GM12878 (cell line): ENCODE data around the gene INPP4B. TPM values are rescaled to one million over a fixed set of nuclear protein-coding genes. Genes with fewer than 3 reads are reported as not detected.

Experiments used
- ATAC-seq: fragments of 200-7000 bp; cut with Tn5 transposase; 3 replicates; pipeline ENCODE4 v1.9.1; 2020; ENCODE audit warnings: mild to moderate bottlenecking, moderate library complexity
- BruUV-seq: library from RNA; stranded (reverse); fragments of 400-500 nt; replicated peaks from 2 replicates; lab custom pipeline; 2021; lab: Mats Ljungman, UMichigan
- CTCF ChIA-PET: fragments of 300-600 bp; sonication (Branson Sonifier 250); formaldehyde crosslinking; extraction: SDS; loops from one replicate; lab custom pipeline; 2021; ENCODE audit warnings: inconsistent platforms; lab: Yijun Ruan, JAX
- POLR2A ChIA-PET: fragments of 350-600 bp; formaldehyde crosslinking; extraction: SDS; loops from one replicate; lab custom pipeline; 2021; ENCODE audit warnings: inconsistent platforms; lab: Charles Lee
- RAD21 ChIA-PET: fragments of 300-600 bp; sonication (Branson Sonifier 250); formaldehyde crosslinking; loops from one replicate; lab custom pipeline; 2023; ENCODE audit warnings: antibody characterized with exemption; ENCODE audit not compliant: unreplicated experiment; lab: Charles Lee
- SMC1A ChIA-PET: fragments of 300-600 bp; sonication (Branson Sonifier 250); formaldehyde crosslinking; loops from one replicate; lab custom pipeline; 2023; ENCODE audit not compliant: unreplicated experiment, uncharacterized antibody; lab: Charles Lee
- DNase-seq: peaks from one replicate; pipeline ENCODE4 v3.0.0-alpha.2; 2011; ENCODE audit warnings: low read depth, low spot score
- FAIRE-seq: peaks from 3 replicates; lab custom pipeline; 2011; peaks lifted over from hg19 to GRCh38; lab: Jason Lieb, UNC
- H2AFZ ChIP-seq: 2 replicates; pipeline ENCODE4 v1.6.0; 2011; ENCODE audit warnings: low read depth, low read length, control low read depth; ENCODE audit not compliant: control insufficient read depth
- H3K27ac ChIP-seq: 2 replicates; pipeline ENCODE4 v1.5.1; 2011; ENCODE audit warnings: control low read depth; ENCODE audit not compliant: control insufficient read depth, insufficient read depth
- H3K27me3 ChIP-seq, 2 experiments: replicated peaks in 1 of 2; 2 replicates each; pipeline versions ENCODE4 v1.6.0 to v1.6.1; 2011; ENCODE audit warnings: low read length in 1 of 2; ENCODE audit not compliant: control insufficient read depth in 2 of 2, insufficient read depth in 2 of 2
- H3K36me3 ChIP-seq, 2 experiments: 2 replicates each; pipeline ENCODE4 v1.5.1; 2011; ENCODE audit warnings: low read length in 1 of 2; ENCODE audit not compliant: control insufficient read depth in 2 of 2, insufficient read depth in 2 of 2
- H3K4me1 ChIP-seq: 2 replicates; pipeline ENCODE4 v1.6.1; 2011; ENCODE audit warnings: mild to moderate bottlenecking, low read length, moderate library complexity, mixed read lengths; ENCODE audit not compliant: control insufficient read depth, insufficient read depth
- H3K4me2 ChIP-seq: 2 replicates; pipeline ENCODE4 v1.6.0; 2011; ENCODE audit warnings: control low read depth; ENCODE audit not compliant: control insufficient read depth, insufficient read depth
- H3K4me3 ChIP-seq: fragments of 200-600 bp; sonication (generic); 2 replicates; pipeline ENCODE4 v1.5.1; 2016
- H3K79me2 ChIP-seq: 2 replicates; pipeline ENCODE4 v1.6.0; 2011; ENCODE audit warnings: low read length; ENCODE audit not compliant: control insufficient read depth, insufficient read depth
- H3K9ac ChIP-seq: 2 replicates; pipeline ENCODE4 v1.8.0; 2011; ENCODE audit warnings: low read length, control low read depth, mixed read lengths; ENCODE audit not compliant: control insufficient read depth, insufficient read depth
- H3K9me3 ChIP-seq: replicated peaks from 3 replicates; pipeline ENCODE4 v1.5.1; 2011; ENCODE audit warnings: mild to moderate bottlenecking, low read length; ENCODE audit not compliant: control insufficient read depth, insufficient read depth
- H4K20me1 ChIP-seq: 2 replicates; pipeline ENCODE4 v1.6.0; 2011; ENCODE audit not compliant: control insufficient read depth, insufficient read depth
- BRCA1 ChIP-seq: IDR thresholded peaks from 2 replicates; pipeline ENCODE4 v1.6.1; 2011; ENCODE audit warnings: low read depth, low read length, improper control_type of control experiment
- CTCF ChIP-seq, 3 experiments: IDR thresholded peaks in 2 of 3; conservative IDR thresholded peaks in 1 of 3; 2 replicates each; pipeline ENCODE4 v1.5.1; 2011; ENCODE audit warnings: low read depth in 3 of 3, low read length in 3 of 3, mild to moderate bottlenecking in 3 of 3, control low read depth in 2 of 3, moderate library complexity in 2 of 3, inconsistent platforms in 1 of 3, mixed read lengths in 1 of 3; ENCODE audit not compliant: control insufficient read depth in 2 of 3, insufficient read depth in 1 of 3; ENCODE audit errors: extremely low read depth in 1 of 3
- FOXK2 ChIP-seq: fragments of 450-650 bp; IDR thresholded peaks from 2 replicates; pipeline ENCODE4 v1.6.1; 2017; ENCODE audit warnings: mild to moderate bottlenecking, moderate library complexity
- FOXM1 ChIP-seq: IDR thresholded peaks from 2 replicates; pipeline ENCODE4 v1.6.1; 2012; ENCODE audit warnings: low read depth, mild to moderate bottlenecking, inconsistent platforms, low read length, moderate library complexity
- HDAC6 ChIP-seq: fragments of 200-600 bp; sonication (generic); IDR thresholded peaks from one replicate; pipeline ENCODE4 v1.8.0; 2017; ENCODE audit warnings: antibody characterized with exemption; ENCODE audit not compliant: unreplicated experiment
- IKZF2 ChIP-seq, 2 experiments: fragments of 450-650 bp; IDR thresholded peaks; 2 replicates each; pipeline ENCODE4 v1.6.1; 2017; ENCODE audit warnings: mild to moderate bottlenecking in 2 of 2, moderate library complexity in 2 of 2
- NR2C1 ChIP-seq: fragments of 450-650 bp; IDR thresholded peaks from 2 replicates; pipeline ENCODE4 v1.6.1; 2017; ENCODE audit warnings: antibody characterized with exemption, mild to moderate bottlenecking, moderate library complexity
- PAX8 ChIP-seq: fragments of 450-650 bp; IDR thresholded peaks from 2 replicates; pipeline ENCODE4 v1.6.1; 2017; ENCODE audit warnings: mild to moderate bottlenecking, moderate library complexity
- POLR2AphosphoS2 ChIP-seq: IDR thresholded peaks from 2 replicates; pipeline ENCODE4 v1.6.1; 2011; ENCODE audit warnings: low read depth, mild to moderate bottlenecking, low read length, improper control_type of control experiment, moderate library complexity
- PRDM15 ChIP-seq: fragments of 450-650 bp; formaldehyde crosslinking; IDR thresholded peaks from 2 replicates; pipeline ENCODE4 v1.4.0; 2020; ENCODE audit warnings: mild to moderate bottlenecking, moderate library complexity
- RAD21 ChIP-seq: IDR thresholded peaks from 2 replicates; pipeline ENCODE4 v1.6.1; 2011; ENCODE audit warnings: mild to moderate bottlenecking, low read depth, low read length, moderate library complexity; ENCODE audit not compliant: insufficient read depth
- RAD51 ChIP-seq: fragments of 450-650 bp; IDR thresholded peaks from 2 replicates; pipeline ENCODE4 v1.6.1; 2016; ENCODE audit warnings: moderate library complexity, mild to moderate bottlenecking, inconsistent platforms
- SRF ChIP-seq, 2 experiments: IDR thresholded peaks; 2 replicates each; pipeline ENCODE4 v1.6.1; 2011; ENCODE audit warnings: low read depth in 2 of 2, low read length in 2 of 2, mild to moderate bottlenecking in 1 of 2, moderate library complexity in 1 of 2
- SUPT20H ChIP-seq: IDR thresholded peaks from 2 replicates; pipeline ENCODE4 v1.6.1; 2011; ENCODE audit warnings: low read depth, mild to moderate bottlenecking, low read length, moderate library complexity, borderline replicate concordance; ENCODE audit not compliant: control insufficient read depth
- WGBS: methylation state at CpG from one replicate; pipeline ENCODE4 v1.1.6; 2016; ENCODE audit warnings: low lambda C conversion rate; ENCODE audit not compliant: insufficient replicate concordance, insufficient coverage; ENCODE audit errors: missing lambda C conversion rate; 5-methylcytosine and 5-hydroxymethylcytosine counted together
- in situ Hi-C: fragments of 300-500 bp; cut with MboI; formaldehyde crosslinking; loops from 9 replicates; pipeline ENCODE4 v1.14.3; 2018; ENCODE audit warnings: mixed read lengths
- intact Hi-C: fragments of 100-400 bp; cut with micrococcal nuclease; formaldehyde crosslinking; loops from one replicate; pipeline ENCODE4 v1.14.2; 2022; ENCODE audit not compliant: unreplicated experiment
- polyA plus RNA-seq, 11 experiments: library from polyadenylated mRNA; depleted of rRNA in 4 of 11; unstranded in 6 of 11; stranded (reverse) in 5 of 11; fragments of >200 nt; fragmentation: Nextera tagmentation in 4 of 11; fragmentation: Illumina TruSeq in 1 of 11; extraction: Ambion mirVana in 4 of 11; extraction: Trizol in 1 of 11; gene quantifications; 1 replicate in 1 of 11; 2 replicates in 10 of 11; pipeline versions ENCODE4 v1.2.1 to v1.2.3, GENCODE V29; 2011 to 2016; ENCODE audit warnings: inconsistent platforms in 2 of 11, missing spikeins in 2 of 11, low read depth in 1 of 11
- total RNA-seq, 4 experiments: library from RNA; depleted of rRNA in 3 of 4; stranded (reverse); fragments of >200 nt in 3 of 4; fragmentation: Illumina TruSeq in 1 of 4; extraction: Trizol in 1 of 4; gene quantifications; 2 replicates each; pipeline versions ENCODE4 v1.2.1 to v1.2.3, GENCODE V29; 2013 to 2021
- TF ChIP-seq, protein P1 (sequence below): fragments of 450-650 bp; IDR thresholded peaks from 2 replicates; pipeline ENCODE4 v1.6.1; 2014; ENCODE audit warnings: mild to moderate bottlenecking

Gene INPP4B
- total and polyA plus RNA-seq, 10 of the 15 experiments (the other 5 are each of a cell fraction or from before 2014, with no cell fraction given): 0.53 to 11.2 (median 0.95) TPM

- in situ Hi-C loops (no loop called here), intact Hi-C loops (no loop called here)
Measured at GRCh38 chr4:142838778-142839177, 7.3 kb downstream of the INPP4B start.

DNA sequence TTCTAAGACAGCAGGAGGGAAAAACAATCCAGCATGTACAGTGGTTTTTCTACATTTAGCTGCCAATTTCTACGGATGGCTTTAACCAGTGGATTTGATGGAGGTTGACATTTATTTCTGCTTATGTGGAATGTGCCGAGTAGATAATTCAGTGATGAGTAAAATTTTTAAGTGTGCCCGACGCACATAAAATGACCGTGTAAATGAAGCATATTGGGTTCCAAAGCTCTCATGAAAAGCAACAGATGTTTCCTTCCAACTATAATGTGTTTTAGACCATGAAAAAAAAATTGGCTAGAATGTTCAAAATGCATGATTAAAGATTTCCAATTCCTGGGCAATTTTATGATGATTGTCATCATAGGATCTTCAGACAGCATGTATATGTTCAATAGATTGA is 14.1 kb downstream of the INPP4B start:
- Histone ChIP-seq H2AFZ (no peak overlapping the region), H3K4me2 (no peak overlapping the region), H3K27ac (no peak overlapping the region), H3K9ac (no peak overlapping the region), H3K4me1 (no peaks in the 10 kb centered on the region), H3K79me2 (no peaks in the 10 kb centered on the region), H4K20me1 (no peaks in the 10 kb centered on the region), H3K36me3 (no peaks in the 10 kb centered on the region), H3K9me3 (no peaks in the 10 kb centered on the region), H3K4me3 (no peak overlapping the region), H3K27me3 (no peaks in the 10 kb centered on the region; a peak in 1 of 4 replicates)
- in situ Hi-C loops (no loop called here), intact Hi-C loops (no loop called here)
- DNase-seq: no peak
- ChIA-PET CTCF (interaction anchor here (1.0 kb wide), 1 partner anchor 193 kb away, joined by 4 read pairs; no protein-coding TSS in a partner anchor), RAD21 (no interaction called here), SMC1A (interaction anchor here (0.5 to 0.6 kb wide), 2 partner anchors 363 to 919 kb away, joined by 3 read pairs; no protein-coding TSS in a partner anchor), POLR2A (interaction anchor here (0.5 kb wide), 1 partner anchor 885 kb away, joined by 3 read pairs; no protein-coding TSS in a partner anchor)
- no TSS peak for BruUV-seq
- ATAC-seq: no peak
- 14% methylated on average over 5 of the region's 5 CpGs for WGBS
- no peak for FAIRE-seq
- TF ChIP-seq RAD21 (no peak), PRDM15 (CRISPR knock-in tag) (no peak), CTCF (IDR thresholded peaks at IDR 0.05 in 2 of 3, conservative IDR thresholded peaks at IDR 0.05 in 1 of 3; ENCODE audit: control insufficient read depth in 2 of 3, extremely low read depth in 1 of 3, insufficient read depth in 1 of 3, low read depth in 3 of 3, low read length in 3 of 3) (no peak), POLR2AphosphoS2 (no peak)

More at GRCh38 chr4:142838778-142839177, 7.3 kb downstream of the INPP4B start:
- H3K27me3 ChIP-seq: no peaks in the 10 kb centered on the region
- no peaks in the 10 kb centered on the region for H3K79me2 ChIP-seq
- no peak overlapping the region for H3K4me3 ChIP-seq
- H3K9ac ChIP-seq: no peak overlapping the region
- CTCF ChIA-PET: interaction anchor here (0.7 to 2.0 kb wide), 3 partner anchors 484 to 1532 kb away, joined by 3 to 9 read pairs (median 4); no protein-coding TSS in a partner anchor
- no peaks in the 10 kb centered on the region for H3K9me3 ChIP-seq
- ATAC-seq (peak; percentile 69), FAIRE-seq (no peak), DNase-seq (no peak)
- POLR2A ChIA-PET: no interaction called here
- WGBS: 91% methylated on average over 1 of the region's 1 CpG
- RAD21 ChIA-PET: interaction anchor here (1.1 kb wide), 1 partner anchor 487 kb away, joined by 3 read pairs; no protein-coding TSS in a partner anchor
- no TSS peak for BruUV-seq
- H3K4me2 ChIP-seq: no peak overlapping the region
- SMC1A ChIA-PET: interaction anchor here (1.1 to 1.3 kb wide), 2 partner anchors 637 to 1532 kb away, joined by 4 to 6 read pairs; no protein-coding TSS in a partner anchor
- no peak overlapping the region for H2AFZ ChIP-seq
- no peaks in the 10 kb centered on the region for H3K36me3 ChIP-seq
- TF ChIP-seq, protein P1, sequence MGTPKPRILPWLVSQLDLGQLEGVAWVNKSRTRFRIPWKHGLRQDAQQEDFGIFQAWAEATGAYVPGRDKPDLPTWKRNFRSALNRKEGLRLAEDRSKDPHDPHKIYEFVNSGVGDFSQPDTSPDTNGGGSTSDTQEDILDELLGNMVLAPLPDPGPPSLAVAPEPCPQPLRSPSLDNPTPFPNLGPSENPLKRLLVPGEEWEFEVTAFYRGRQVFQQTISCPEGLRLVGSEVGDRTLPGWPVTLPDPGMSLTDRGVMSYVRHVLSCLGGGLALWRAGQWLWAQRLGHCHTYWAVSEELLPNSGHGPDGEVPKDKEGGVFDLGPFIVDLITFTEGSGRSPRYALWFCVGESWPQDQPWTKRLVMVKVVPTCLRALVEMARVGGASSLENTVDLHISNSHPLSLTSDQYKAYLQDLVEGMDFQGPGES: no peak
- TF ChIP-seq BRCA1: no peak
- no peak for TF ChIP-seq SUPT20H
- no peak for TF ChIP-seq PAX8
- TF ChIP-seq NR2C1: no peak
- TF ChIP-seq HDAC6: no peak
- TF ChIP-seq IKZF2 (IDR thresholded peaks at IDR 0.05): no peak
- no peak for TF ChIP-seq RAD51
- TF ChIP-seq FOXM1: no peak
- no peak for TF ChIP-seq FOXK2
- TF ChIP-seq SRF (IDR thresholded peaks at IDR 0.05; ENCODE audit: low read depth in 2 of 2, low read length in 2 of 2): no peak
- no peaks in the 10 kb centered on the region for H3K4me1 ChIP-seq
- no peaks in the 10 kb centered on the region for H4K20me1 ChIP-seq
- H3K27ac ChIP-seq: no peak overlapping the region
